Measurements from ENCODE around the gene TENM3. TPM values are rescaled to one million over a fixed set of nuclear protein-coding genes. Genes with fewer than 3 reads are reported as not detected.

The TENM3 gene
- total RNA-seq, 2 donors from 2014 or later = 2.0 to 2.1 TPM

- peak; percentile 67 for DNase-seq (ENCODE audit: low spot score)
- intact Hi-C loops (cut with DNase I) = no loop called here
Measured at GRCh38 chr4:182847576-182848450, 604.6 kb downstream of the TENM3 start.

DNA sequence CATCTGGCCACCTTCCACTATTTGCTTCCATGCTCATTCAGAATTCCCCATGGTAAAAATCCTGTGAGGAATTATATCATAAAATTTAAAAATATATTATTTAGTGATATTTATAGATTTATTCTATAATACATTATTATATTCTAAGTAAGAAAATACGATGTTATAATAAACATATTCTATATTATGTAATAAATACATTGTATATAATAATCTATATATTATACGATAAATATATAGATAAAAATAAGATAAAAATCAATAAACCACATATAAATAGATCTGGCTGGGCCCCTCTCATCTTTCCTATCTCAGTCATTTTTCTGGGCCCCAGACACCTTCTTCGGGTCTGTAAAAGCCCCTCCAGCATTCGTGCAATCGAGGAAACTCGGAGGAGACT, 605.5 kb downstream of the TENM3 start:
- intact Hi-C loops (cut with DNase I) = no loop called here
- DNase-seq (ENCODE audit: low spot score) = no peak

Measured in posterior vena cava (tissue), 2 donors.